Measurements from ENCODE around the gene SARS2.
"Not testable (repeated sequence)": the region's sequence is repeated elsewhere in the genome, so short reads cannot be mapped to it uniquely, and the experiment has no call there.

The SARS2 gene

DNA sequence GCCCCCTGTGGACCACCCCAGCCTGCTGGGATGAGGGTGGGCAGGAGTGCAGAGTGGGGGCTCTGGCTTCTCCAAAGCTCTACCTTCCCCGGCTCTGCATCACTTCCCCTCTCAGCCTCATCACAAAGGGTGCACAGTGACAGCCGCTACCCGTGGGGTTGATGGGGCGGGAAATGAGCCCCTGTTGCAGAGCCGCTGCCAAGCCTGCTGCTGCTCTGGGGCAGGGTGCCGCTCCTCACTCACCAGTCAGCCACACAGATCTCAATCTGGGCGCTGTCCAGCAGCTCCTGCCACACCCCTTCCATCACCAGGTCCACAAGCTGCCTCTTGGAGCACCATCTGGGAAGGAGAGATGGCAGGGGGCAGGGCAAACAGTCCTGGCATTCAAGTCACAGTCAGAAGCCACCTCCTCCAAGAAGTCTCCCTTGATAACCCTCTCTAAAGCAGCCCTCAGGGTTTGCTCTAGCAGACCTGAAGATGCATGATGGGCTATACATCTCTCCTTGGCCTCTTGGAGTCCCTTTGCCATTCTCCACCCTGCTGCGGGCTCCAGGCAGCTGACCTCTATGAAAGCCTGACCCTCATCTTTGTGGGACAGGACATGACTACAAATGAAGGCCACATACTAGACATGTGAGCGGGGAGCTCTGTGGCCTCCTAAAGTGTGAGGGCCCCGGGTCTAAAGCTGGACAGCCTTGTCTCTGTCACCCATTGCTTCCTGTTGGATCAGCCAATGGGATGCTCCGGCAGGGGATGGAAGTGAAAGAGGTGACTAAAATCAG lies 15.9 kb upstream of the SARS2 start:
- DNase-seq (ENCODE audit: low read depth) = no peak

DNA sequence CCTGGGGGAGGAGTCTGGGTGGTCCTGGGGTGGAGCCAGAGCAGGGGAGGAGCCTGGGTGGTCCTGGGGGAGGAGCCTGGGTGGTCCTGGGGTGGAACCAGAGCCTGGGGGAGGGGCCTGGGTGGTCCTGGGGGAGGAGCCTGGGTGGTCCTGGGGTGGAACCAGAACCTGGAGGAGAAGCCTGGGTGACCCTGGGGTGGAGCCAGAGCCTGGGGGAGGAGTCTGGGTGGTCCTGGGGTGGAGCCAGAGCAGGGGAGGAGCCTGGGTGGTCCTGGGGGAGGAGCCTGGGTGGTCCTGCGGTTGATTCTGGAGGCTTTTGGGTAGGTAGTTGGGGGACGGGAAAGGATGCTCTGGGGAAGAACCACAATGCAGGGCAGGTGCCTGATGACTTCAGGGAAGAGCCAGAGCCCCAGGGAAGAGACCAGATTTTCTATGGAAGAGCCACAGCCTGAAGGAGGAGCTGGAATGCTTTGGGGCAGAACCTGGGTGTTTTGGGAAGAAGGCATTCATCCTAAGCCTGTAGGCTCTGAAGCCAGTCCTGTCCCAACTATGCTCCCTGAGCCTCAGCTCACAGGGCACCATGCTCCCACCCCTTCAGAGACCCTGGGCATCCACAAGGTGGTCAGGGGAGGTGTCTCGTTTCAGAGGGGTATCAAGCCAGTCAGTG lies 15.1 kb upstream of the SARS2 start:
- no peak for DNase-seq (ENCODE audit: low read depth)

DNA sequence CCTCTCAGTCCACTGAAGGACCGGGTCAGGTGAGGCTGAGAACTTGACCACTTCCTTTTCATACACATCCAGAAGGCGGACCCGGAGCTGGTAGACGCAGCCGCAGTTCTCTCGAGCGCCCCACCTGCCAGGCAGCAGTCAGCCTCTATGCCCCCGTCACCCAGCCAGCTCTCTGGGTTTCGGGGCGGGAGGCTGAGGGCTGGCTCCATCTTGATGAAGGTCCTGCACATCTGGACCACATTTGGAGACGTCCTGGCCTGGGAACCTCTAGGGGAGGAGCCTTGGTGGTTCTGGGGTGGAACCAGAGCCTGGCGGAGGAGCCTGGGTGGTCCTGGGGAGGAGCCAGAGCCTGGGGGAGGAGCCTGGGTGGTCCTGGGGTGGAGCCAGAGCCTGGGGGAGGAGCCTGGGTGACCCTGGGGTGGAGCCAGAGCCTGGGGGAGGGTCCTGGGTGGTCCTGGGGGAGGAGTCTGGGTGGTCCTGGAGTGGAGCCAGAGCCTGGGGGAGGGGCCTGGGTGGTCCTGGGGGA lies 14.5 kb upstream of the SARS2 start:
- DNase-seq (ENCODE audit: low read depth) = no peak

DNA sequence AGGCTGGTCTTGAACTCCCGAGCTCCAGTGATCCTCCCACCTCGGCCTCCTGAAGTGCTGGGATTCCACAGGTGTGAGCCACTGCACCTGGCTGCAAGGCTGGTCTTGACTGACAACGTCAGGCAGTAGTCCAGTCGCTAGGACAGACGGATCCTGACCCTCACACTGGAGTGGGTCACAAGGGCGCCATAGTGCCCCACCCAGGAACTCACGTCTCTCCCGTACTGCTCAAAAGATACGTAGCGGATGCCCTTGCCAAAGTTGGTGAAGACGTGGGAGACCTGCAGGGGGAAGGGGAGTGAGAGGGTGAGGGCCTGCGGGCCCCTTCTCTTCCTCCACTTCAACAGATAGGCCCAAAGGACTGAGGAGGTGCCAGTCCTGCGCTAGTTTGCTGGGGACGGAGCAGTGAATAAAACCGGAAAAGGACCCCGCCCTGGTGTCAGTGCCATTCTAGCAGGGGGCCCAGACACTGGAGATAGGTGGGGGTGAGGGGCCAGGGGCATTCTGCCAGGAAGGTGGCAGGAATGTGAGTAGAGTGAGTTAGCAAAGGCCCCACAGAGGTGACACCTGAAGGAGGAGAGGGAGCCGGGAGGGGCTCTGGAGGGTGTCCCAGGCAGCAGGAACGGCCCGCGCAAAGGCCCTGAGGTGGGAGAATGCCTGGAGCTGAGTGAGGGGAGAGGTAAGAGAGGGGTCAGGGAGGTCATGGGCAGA lies 12.1 kb upstream of the SARS2 start:
- DNase-seq (ENCODE audit: low read depth) = no peak

DNA sequence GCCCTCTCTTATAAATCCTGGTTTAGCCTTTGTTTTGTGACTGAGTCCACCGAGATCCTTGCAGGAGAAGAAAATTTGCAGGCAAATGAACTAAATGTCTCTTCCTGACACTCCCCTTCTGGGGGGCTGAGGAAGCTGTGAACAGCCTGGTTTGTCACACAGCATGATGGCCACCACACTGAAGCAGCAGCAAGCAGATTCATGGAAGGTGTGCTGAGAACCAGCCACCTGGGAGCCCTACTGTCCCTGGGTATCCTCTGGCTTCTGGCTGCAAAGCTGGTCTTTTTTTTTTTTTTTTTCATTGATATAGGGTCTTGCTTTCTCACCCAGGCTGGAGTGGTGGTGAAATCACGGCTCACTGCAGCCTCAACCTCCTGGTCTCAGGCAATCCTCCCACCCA lies 11.4 kb upstream of the SARS2 start:
- DNase-seq (ENCODE audit: low read depth) = no peak

DNA sequence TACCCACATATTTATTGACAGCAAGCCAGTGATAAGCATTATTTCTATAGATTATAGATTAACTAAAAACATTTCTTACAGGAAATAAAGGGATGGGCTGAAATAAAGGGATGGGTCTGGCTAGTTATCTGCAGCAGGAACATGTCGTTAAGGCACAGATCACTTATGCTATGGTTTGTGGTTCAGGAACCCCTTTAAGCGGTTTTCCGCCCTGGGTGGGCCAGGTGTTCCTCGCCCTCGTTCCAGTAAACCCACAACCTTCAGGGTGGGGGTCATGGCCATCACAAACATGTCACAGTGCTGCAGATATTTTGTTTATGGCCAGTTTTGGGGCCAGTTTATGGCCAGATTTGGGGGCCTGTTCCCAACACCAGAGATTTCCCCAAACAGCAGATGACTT lies 10.9 kb upstream of the SARS2 start:
- not testable (repeated sequence) for DNase-seq (ENCODE audit: low read depth)

DNA sequence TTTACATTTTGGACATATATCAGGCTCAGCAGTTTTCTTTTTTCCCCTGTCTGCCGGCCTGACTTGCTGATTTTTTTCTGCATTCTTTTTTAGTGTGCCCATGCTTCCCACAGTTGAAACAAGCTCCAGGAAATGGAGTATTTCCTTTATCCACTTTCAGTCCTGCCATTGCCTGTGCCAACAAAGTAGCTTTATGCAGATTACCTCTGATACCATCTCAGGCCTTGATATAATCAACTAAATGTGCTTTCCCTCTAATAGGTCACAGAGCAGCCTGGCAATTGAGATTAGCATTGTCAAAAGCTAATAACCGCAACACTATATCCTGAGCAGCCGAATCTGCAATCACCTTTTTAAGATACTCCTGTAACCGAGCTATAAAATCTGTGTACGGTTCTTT lies 9.4 kb upstream of the SARS2 start:
- DNase-seq (ENCODE audit: low read depth) = no peak

DNA sequence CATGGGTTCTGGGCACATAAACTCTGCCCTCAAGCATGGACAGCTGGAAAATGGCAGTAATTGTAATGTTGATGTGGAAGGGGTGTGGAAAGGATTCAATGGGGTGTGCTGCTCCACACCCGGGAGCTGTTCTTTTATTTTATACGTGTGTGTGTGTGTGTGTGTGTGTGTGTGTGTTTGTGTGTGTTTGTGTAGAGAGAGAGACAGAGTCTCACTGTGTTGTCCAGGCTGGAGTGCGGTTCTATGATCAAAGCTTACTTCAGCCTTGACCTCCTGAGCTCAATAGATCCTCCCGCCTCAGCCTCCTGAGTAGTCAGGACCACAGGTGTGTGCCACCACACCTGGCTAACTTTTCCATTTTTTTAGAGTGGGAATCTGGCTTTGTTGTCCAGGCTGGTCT lies 3.0 kb upstream of the SARS2 start:
- no peak for DNase-seq (ENCODE audit: low read depth)

DNA sequence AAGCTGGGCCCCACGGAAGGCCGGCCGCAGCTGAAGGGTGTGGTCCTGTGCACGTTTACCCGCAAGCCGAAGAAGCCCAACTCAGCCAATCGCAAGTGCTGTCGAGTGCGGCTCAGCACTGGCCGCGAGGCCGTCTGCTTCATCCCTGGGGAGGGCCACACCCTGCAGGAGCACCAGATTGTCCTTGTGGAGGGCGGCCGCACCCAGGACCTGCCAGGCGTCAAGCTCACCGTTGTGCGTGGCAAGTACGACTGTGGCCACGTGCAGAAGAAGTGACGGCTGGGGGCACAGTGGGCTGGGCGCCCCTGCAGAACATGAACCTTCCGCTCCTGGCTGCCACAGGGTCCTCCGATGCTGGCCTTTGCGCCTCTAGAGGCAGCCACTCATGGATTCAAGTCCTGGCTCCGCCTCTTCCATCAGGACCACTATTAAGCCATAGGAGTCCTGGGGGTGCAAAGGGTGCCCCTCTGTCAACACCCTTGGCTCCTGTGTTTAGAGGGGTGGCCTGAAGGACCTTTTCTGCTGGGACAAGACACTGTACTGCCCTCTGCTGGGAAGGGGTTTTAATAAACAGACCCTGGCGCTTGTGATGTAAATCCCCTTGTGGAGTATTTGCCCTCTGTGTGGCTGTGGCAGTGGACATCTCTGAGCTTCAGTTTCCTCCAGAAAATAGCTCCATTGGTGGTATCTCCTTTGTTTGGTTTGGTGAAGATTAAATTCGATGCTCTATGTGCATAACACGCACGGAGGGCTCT lies 2.0 kb upstream of the SARS2 start:
- DNase-seq (ENCODE audit: low read depth) = no peak

DNA sequence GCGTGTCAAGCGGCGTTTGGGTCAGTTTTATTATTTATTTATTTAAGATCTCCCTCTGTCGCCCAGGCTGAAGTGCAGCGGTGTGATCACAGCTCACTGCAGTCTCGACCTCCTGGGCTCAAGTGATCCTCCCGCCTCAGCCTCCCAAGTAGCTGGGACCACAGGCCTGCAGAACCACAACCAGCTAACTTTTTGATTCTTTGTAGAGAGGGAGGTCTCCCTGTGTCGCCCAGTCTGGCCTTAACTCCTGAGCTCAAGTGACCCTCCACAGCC lies 894 bp upstream of the SARS2 start:
- no peak for DNase-seq (ENCODE audit: low read depth)

DNA sequence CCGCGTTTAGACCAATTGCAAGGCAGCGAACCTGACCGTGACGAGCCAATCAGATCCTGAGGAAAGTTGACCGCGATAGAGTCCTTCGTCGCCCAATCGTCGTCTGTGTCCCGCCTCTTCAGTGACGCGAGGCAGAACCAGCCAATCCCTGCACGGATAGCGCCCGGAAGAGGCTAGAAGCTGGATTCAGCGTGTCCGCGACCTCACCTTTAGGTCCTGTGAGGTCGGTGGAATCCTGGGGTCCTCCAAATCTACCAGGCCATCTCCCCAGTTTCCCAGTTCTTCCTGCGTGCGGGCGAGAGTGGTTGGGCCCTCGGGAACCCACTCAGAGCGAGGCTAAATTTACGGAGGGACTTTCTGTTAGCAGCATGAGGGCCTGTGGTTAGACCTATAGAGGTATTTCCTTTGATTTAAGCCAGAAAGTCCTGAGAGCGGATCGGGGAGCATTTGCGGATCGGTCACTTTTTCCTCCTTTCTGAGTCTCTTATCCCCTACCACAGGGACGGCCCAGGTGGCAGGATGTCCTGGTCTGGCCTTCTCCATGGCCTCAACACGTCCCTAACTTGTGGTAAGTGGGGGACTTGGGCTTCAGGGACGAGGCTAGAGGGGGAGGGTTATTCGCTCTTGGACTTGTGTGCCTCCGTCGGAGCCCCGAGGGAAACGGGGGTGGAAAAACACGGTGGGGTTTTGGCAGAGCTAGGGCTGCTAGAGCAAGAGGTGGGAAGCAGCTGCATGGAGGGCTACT lies 385 bp upstream of the SARS2 start, which contains the start of gene MRPS12:
MRPS12 (plus strand) TSS at position 169 of the 745 bp plus-strand sequence; CDS start at position 520, 351 bp downstream.
- DNase-seq (ENCODE audit: low read depth) = peak; percentile 97

DNA sequence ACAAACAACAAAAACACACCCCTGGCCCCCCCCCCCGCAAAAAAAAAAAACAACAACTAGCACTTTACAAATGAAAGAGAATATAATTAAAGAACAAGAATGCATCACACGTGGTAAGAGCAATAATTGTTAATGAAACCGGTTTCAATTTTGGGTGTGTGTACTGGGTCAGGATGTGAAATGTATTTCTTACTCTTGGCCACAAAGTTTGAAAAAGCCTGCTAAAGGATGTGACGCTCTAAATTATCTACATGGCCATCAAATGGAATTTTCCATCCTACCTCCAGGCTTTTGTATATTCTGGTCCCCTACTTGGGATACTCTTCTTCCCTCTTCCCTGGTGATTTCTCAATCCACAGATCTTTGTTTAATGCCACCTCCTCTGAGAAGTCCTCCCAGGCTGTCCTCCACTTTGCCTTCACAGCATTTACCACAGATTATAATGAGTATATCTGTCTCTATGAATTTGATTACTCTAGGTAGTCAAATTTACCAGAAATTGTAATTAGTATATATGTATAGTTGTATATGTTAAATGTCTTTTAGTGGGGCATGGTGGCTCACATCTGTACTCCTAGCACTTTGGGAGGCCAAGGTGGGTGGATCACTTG lies 2.1 kb downstream of the SARS2 start:
- no peak for DNase-seq (ENCODE audit: low read depth)

DNA sequence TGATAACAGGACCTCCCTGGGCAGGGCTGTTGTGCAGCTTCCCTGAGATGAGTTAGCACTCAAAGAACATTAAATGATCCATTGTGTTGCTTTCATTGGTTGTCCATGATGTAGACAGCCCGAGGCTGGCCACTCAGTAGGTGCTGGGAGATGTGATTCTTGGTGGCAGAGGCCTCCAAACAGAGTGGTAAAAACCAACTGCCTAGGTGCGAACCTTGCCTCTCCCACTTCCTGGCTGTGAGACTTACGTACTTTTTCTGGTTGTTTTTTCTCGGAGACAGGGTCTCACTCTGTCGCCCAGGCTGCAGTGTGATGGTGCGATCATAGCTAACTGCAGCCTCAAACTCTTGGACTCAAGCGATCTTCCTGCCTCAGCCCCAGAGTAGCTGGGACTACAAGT lies 6.2 kb downstream of the SARS2 start:
- no peak for DNase-seq (ENCODE audit: low read depth)

DNA sequence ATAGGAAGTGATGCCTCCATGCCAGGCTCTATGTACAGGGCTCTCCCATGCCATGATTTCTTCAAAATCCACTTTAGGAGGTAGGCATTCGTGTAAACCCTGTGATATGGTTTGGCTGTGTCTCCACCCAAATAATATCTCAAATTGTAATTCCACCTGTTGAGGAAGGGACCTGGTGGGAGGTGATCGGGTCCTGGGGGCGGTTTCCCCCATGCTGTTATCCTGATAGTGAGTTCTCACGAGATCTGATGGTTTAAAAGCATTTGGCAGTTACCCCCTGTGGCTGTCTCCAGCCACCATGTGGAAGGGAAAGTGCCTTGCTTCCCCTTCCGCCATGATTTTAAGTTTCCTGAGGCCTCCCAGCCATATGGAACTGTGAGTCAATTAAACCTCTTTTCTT lies 8.1 kb downstream of the SARS2 start:
- DNase-seq (ENCODE audit: low read depth) = no peak

DNA sequence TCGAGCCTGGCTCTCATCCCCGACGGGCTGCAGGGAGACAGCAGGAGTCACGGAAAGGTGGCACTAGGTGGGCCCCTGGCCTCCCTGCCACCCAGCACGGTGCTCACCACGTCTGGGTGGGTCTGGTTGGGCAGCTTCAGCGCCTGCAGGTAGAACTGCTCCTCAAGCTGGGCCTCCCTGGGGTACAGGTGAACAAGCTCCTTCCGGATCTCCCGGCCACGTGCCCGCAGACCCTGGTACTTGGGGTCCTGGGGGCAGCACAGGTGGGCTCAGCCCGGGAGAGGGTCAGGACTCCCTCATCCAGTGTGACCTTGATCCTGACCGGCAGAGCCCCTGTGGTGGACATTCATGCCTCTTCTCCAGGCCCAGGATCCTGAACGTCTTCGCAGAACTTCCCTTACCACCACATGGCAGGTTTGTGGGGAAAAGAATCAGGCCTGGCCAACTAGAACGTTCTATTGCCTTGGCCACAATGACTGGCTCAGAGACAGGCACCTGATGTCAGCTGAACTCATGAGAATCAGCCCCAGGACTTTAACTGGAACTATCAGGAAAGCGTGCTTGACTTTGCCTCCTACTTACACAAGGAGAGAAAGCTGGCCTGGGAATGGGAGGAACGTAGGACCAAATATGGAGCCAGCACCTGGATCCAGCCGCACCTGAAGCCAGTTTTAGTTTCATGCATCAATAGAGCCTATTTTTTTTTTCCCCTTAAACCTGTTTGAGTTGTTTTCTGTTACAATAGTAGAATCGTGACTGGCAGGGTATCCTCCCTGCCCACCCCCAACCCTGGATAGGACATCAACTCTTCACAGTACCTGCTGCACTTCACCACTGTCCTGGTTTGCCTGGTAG lies 8.9 kb downstream of the SARS2 start:
- no peak for DNase-seq (ENCODE audit: low read depth)

DNA sequence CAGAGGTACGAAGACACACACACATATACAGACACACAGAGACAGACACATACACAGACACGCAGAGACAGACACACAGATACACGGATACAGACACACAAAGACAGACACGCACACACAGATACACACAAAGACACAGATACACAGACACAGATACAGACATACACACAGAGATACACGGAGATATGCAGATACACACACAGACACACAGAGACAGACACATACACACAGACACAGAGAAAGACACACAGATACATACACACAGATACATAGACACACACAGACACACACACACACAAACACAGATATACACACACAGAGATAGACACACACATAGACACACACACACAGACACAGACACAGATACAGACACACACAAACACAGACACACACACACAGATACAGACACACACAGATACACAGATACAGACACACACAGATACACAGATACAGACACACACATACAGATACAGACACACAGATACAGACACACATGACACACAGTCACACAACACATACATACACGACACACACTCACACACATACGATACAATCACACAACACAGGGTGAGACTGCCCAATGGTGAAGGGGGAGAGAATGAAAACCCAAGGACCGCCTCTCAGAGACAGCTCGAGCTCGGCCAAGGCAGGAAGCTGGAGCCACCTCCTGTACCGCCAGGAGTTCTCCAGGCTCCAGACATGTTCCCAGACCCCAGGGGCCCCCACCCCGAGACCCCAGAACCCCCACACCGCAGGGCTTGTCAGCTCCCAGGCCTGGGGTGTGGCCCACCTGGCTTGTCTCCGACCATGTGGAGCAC lies 9.8 kb downstream of the SARS2 start:
- no peak for DNase-seq (ENCODE audit: low read depth)

DNA sequence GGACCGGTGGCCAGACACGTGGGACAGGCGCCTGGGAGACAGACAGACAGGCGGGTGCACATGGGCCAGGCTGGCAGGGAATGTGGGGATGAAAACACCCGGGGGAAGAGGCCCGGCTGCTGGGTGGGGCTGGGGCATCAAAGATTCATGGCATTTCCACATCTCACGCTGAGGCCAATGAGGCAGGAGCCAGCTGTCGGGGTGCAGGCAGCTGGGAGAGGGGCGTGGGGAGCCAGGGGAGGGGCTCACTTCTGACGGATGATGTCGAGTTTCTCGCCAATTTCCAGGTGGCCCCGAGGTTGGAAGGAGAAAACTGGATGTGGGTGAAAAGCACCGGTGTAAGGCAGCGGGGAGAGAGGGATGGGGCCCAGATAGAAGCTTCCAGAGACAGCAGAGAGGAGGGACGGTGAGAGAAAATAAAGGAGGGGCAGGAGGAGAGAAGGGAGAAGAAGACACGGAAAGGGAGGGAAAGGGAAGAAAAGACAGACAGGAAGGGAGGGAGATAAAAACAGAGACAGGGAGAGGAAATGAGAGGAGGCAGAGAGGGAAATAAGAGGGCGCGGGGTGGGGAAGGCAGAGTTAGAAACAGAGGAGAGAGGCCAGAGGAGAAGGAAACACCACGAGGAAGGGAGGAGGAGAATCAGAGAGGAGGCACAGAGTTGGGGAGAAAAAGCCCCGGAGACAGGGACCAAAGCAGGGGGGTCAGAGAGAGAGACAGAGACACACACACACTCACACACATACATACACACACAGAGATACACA lies 10.5 kb downstream of the SARS2 start:
- no peak for DNase-seq (ENCODE audit: low read depth)

DNA sequence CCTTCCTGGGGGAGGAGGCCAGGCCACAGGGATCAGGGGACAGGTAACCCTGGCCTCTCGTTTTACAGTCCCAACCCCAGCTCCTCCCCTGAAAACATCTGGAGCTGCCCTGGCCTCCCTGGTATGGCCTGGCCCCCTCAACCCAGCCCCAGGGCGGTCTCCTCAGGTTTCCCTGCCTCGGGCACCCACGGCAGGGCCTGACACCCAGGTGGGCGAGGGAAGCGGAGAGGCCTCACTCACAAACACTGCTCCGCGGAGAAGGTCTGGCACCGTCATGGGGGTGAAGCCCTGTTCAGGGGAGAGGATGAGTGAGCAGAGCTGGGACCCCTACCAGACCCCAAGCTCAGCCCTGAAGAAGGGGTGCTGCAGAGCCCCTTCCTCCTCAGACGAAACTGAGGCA lies 12.0 kb downstream of the SARS2 start:
- no peak for DNase-seq (ENCODE audit: low read depth)

Data from non-pigmented ciliary epithelial cell (primary cell).